K562 (cell line): ENCODE results near the gene PRKAR2B. TPM values are rescaled to one million over a fixed set of nuclear protein-coding genes. Genes with fewer than 3 reads are reported as not detected.

Experiments used
- BCL6 ChIP-seq: fragments of 250-450 bp; sonication (Bioruptor Pico); IDR thresholded peaks from 2 replicates; pipeline ENCODE4 v1.4.0; 2020
- DIDO1 ChIP-seq: fragments of 450-650 bp; IDR thresholded peaks from 2 replicates; pipeline ENCODE4 v1.6.1; 2016; ENCODE audit warnings: low read depth, missing biosample characterization, missing genetic modification characterization
- GABPB2 ChIP-seq: fragments of 250-450 bp; sonication (Bioruptor Pico); conservative IDR thresholded peaks from 2 replicates; pipeline ENCODE4 v1.5.1; 2021; ENCODE audit warnings: mild to moderate bottlenecking
- HNRNPH1 ChIP-seq: fragments of 200-400 bp; formaldehyde crosslinking; optimal IDR thresholded peaks from 2 replicates; pipeline ENCODE3; 2017; ENCODE audit warnings: low read depth, mild to moderate bottlenecking, low read length, moderate library complexity
- IRF9 ChIP-seq: fragments of 450-650 bp; IDR thresholded peaks from 2 replicates; pipeline ENCODE4 v1.6.1; 2016; ENCODE audit warnings: missing biosample characterization, missing genetic modification characterization
- NFYB ChIP-seq: IDR thresholded peaks from 2 replicates; pipeline ENCODE4 v1.6.1; 2011; ENCODE audit warnings: mild to moderate bottlenecking, moderate library complexity; ENCODE audit not compliant: insufficient read length; ENCODE audit errors: extremely low read depth
- NR1H2 ChIP-seq: sonication (generic); formaldehyde crosslinking; IDR thresholded peaks from 2 replicates; pipeline ENCODE4 v1.4.0; 2020; ENCODE audit warnings: mild to moderate bottlenecking, missing genetic modification reagents
- PCBP1 ChIP-seq: fragments of 200-400 bp; formaldehyde crosslinking; IDR thresholded peaks from 2 replicates; pipeline ENCODE4 v1.6.1; 2018; ENCODE audit warnings: mild to moderate bottlenecking, low read depth, low read length; ENCODE audit not compliant: poor library complexity, severe bottlenecking
- PKNOX1 ChIP-seq: fragments of 450-650 bp; IDR thresholded peaks from 2 replicates; pipeline ENCODE4 v1.6.1; 2016
- RBFOX2 ChIP-seq: fragments of 200-400 bp; formaldehyde crosslinking; IDR thresholded peaks from 2 replicates; pipeline ENCODE4 v1.6.1; 2017; ENCODE audit warnings: low read depth, mild to moderate bottlenecking, low read length, moderate library complexity
- SETDB1 ChIP-seq: IDR thresholded peaks from one replicate; pipeline ENCODE4 v1.6.1; 2012; ENCODE audit warnings: low read length, control low read depth, inconsistent platforms
- TAF9B ChIP-seq: fragments of 450-650 bp; IDR thresholded peaks from 2 replicates; pipeline ENCODE4 v1.6.1; 2018; ENCODE audit warnings: mild to moderate bottlenecking; ENCODE audit not compliant: partially characterized antibody
- ZNF280A ChIP-seq: fragments of 450-650 bp; IDR thresholded peaks from 2 replicates; pipeline ENCODE4 v1.6.1; 2018; ENCODE audit warnings: mild to moderate bottlenecking, low read depth; ENCODE audit not compliant: partially characterized antibody
- polyA plus RNA-seq, 8 experiments: library from polyadenylated mRNA; depleted of rRNA in 4 of 8; stranded (reverse) in 5 of 8; unstranded in 3 of 8; fragments of >200 nt; fragmentation: Nextera tagmentation in 2 of 8; fragmentation: Illumina TruSeq in 1 of 8; extraction: Ambion mirVana in 2 of 8; extraction: Trizol in 1 of 8; gene quantifications; 2 replicates each; pipeline versions ENCODE4 v1.2.1 to v1.2.3, GENCODE V29; 2011 to 2014; ENCODE audit warnings: inconsistent platforms in 1 of 8, missing spikeins in 1 of 8
- total RNA-seq, 7 experiments: library from RNA; depleted of rRNA in 6 of 7; stranded (reverse); fragments of >200 nt in 6 of 7; fragmentation: Illumina TruSeq in 2 of 7; extraction: Trizol in 2 of 7; gene quantifications; 2 replicates each; pipeline versions ENCODE4 v1.2.1 to v1.2.3, GENCODE V29; 2011 to 2021; ENCODE audit warnings: low replicate concordance in 1 of 7
- TF ChIP-seq, protein P1 (sequence below): sonication (generic); formaldehyde crosslinking; IDR thresholded peaks from 2 replicates; pipeline ENCODE4 v1.8.0; 2022; ENCODE audit warnings: mild to moderate bottlenecking, missing genetic modification reagents
- TF ChIP-seq, protein P2 (sequence below), 2 experiments: fragments of 250-450 bp in 1 of 2; fragments of 450-650 bp in 1 of 2; sonication (Bioruptor Pico) in 1 of 2; IDR thresholded peaks; 2 replicates each; pipeline versions ENCODE4 v1.6.1 to v1.8.0; 2016 to 2021; ENCODE audit warnings: mild to moderate bottlenecking in 2 of 2, moderate library complexity in 2 of 2, missing compliant biosample characterization in 1 of 2, missing genetic modification characterization in 1 of 2
- TF ChIP-seq, protein P3 (sequence below): IDR thresholded peaks from 2 replicates; pipeline ENCODE4 v1.6.1; 2014; ENCODE audit warnings: antibody characterized with exemption
- TF ChIP-seq, protein P4 (sequence below): sonication (generic); formaldehyde crosslinking; IDR thresholded peaks from 2 replicates; pipeline ENCODE4 v1.8.0; 2022; ENCODE audit warnings: mild to moderate bottlenecking, low read depth, missing genetic modification reagents

PRKAR2B gene
- total and polyA plus RNA-seq, 9 of the 15 experiments (the other 6 are each of a cell fraction or from before 2014, with no cell fraction given): 59.0 to 173 (median 129) TPM

- no peak for TF ChIP-seq GABPB2 (CRISPR knock-in tag)
- TF ChIP-seq HNRNPH1: no peak
- TF ChIP-seq, protein P1, sequence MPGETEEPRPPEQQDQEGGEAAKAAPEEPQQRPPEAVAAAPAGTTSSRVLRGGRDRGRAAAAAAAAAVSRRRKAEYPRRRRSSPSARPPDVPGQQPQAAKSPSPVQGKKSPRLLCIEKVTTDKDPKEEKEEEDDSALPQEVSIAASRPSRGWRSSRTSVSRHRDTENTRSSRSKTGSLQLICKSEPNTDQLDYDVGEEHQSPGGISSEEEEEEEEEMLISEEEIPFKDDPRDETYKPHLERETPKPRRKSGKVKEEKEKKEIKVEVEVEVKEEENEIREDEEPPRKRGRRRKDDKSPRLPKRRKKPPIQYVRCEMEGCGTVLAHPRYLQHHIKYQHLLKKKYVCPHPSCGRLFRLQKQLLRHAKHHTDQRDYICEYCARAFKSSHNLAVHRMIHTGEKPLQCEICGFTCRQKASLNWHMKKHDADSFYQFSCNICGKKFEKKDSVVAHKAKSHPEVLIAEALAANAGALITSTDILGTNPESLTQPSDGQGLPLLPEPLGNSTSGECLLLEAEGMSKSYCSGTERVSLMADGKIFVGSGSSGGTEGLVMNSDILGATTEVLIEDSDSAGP: no peak
- TF ChIP-seq PKNOX1: peak; percentile 75
- TF ChIP-seq IRF9 (tag): no peak
- TF ChIP-seq, protein P2, sequence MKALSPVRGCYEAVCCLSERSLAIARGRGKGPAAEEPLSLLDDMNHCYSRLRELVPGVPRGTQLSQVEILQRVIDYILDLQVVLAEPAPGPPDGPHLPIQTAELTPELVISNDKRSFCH (CRISPR knock-in tag; IDR thresholded peaks at IDR 0.05): no peak
- TF ChIP-seq, protein P2 (tag; IDR thresholded peaks at IDR 0.05): peak; percentile 74
- TF ChIP-seq, protein P3, sequence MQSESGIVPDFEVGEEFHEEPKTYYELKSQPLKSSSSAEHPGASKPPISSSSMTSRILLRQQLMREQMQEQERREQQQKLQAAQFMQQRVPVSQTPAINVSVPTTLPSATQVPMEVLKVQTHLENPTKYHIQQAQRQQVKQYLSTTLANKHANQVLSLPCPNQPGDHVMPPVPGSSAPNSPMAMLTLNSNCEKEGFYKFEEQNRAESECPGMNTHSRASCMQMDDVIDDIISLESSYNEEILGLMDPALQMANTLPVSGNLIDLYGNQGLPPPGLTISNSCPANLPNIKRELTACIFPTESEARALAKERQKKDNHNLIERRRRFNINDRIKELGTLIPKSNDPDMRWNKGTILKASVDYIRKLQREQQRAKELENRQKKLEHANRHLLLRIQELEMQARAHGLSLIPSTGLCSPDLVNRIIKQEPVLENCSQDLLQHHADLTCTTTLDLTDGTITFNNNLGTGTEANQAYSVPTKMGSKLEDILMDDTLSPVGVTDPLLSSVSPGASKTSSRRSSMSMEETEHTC: peak; percentile 76
- no peak for TF ChIP-seq BCL6 (CRISPR knock-in tag)
- no peak for TF ChIP-seq DIDO1 (tag)
- no peak for TF ChIP-seq TAF9B
- peak; percentile 77 for TF ChIP-seq RBFOX2
- TF ChIP-seq SETDB1: no peak
- no peak; the same call in 1 of the 2 replicates for TF ChIP-seq NR1H2 (CRISPR knock-in tag)
- no peak for TF ChIP-seq NFYB
- TF ChIP-seq, protein P4, sequence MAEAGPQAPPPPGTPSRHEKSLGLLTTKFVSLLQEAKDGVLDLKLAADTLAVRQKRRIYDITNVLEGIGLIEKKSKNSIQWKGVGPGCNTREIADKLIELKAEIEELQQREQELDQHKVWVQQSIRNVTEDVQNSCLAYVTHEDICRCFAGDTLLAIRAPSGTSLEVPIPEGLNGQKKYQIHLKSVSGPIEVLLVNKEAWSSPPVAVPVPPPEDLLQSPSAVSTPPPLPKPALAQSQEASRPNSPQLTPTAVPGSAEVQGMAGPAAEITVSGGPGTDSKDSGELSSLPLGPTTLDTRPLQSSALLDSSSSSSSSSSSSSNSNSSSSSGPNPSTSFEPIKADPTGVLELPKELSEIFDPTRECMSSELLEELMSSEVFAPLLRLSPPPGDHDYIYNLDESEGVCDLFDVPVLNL: no peak
- TF ChIP-seq PCBP1: no peak
- no peak for TF ChIP-seq ZNF280A
Measured at GRCh38 chr7:107044347-107045194, at the start of gene PRKAR2B (continued).
